Activated CD4-positive, alpha-beta T cell treated with anti-CD3 and anti-CD28 coated beads, Interleukin-2, Interleukin-4, amounts not matched to agents 100 ng/mL and 50 ng/mL, durations not matched to agents 16 hours and 8 hours (primary cell): Measurements from ENCODE around the gene PLXNA1.

Experiments
- DNase-seq: peaks from one replicate; pipeline ENCODE4 v3.0.0-alpha.2; 2020; ENCODE audit warnings: low spot score

The PLXNA1 gene

GRCh38 chr3:127002195-127003174 is 19.6 kb downstream of the PLXNA1 start:
- DNase-seq, result no peak

- no peak for DNase-seq
Measured at GRCh38 chr3:127003175-127003555, 20.2 kb downstream of the PLXNA1 start.

DNA sequence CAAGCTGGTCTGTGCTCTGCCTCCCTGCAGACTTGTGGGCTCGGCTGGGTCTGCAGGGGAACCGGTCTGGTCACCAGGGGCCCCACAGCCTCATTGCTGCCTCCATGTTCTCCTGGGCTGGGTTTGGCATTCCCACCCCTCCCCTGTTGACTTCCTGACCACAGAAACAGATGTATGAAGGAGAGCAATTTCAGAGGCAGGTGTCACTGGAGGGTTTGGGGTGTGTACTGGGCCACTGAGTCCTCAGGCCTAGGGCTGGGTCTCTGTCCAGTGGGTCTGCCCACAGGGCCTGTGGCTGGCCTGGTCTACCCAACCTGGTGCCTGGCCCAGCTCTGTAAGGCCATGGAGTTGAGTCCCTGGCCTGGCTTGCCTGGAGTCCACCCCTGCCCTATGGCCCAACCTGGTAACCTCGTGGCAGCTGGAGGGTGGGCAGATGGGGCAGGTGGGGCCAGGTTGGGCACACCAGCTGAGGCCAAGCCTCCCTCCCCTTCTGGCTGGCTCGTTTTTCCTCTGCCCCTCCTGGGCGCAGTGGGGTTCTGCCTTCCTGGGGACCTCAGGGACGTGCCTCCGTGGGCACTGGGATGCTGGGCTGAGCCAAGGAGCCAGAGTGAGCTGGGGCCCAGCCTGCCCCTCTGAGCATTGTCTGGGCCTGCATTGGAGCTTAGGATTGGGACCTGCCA is 20.8 kb downstream of the PLXNA1 start:
- DNase-seq, result no peak

GRCh38 chr3:127004641-127005397 is 21.9 kb downstream of the PLXNA1 start:
- DNase-seq, result no peak

GRCh38 chr3:127005864-127006500 is 23.1 kb downstream of the PLXNA1 start:
- DNase-seq, result no peak

GRCh38 chr3:127006781-127007436 is 24.0 kb downstream of the PLXNA1 start:
- no peak for DNase-seq

DNA sequence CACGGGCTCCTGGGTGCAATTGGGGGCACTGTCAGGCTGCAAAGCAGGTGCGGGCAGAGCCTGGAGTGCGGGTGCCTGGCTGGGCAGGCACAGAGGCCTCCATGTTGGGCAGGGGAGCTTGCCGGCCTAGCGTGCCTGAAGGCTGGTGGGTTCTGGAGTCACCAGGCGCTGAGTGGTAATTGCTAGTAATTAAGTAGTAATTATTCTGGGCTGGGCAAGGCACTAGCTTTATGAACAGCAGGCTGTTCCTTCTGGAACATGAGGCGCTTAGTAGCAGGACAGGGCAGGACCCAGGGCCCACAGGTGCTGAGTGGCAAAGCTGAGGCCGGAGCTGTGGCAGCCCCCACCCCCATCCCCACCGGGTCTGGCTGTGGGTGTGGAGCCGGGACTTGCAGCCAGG is 25.3 kb downstream of the PLXNA1 start:
- no peak for DNase-seq

DNA sequence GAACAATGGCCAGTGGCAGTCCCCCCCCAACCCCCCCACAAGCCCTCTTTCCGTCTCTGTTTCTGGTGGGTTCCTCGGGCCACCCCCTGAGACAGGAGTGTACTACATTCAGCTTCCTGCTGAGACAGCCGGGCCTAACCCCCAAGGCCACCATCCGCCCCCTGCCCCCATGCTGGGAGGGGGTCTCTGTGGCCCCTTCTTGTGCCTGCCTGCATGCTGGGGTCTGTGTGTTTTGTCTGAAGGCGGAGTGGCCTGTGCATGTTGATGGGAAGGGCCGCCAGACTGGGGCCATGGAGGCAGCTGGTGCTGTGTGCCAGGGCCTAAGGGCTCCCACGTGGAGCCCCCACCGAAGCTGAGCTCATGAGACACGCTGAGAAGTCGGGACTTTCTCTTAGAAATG is 26.6 kb downstream of the PLXNA1 start:
- DNase-seq, result no peak

- no peak for DNase-seq
Measured at GRCh38 chr3:127011270-127011992, 28.5 kb downstream of the PLXNA1 start.

DNA sequence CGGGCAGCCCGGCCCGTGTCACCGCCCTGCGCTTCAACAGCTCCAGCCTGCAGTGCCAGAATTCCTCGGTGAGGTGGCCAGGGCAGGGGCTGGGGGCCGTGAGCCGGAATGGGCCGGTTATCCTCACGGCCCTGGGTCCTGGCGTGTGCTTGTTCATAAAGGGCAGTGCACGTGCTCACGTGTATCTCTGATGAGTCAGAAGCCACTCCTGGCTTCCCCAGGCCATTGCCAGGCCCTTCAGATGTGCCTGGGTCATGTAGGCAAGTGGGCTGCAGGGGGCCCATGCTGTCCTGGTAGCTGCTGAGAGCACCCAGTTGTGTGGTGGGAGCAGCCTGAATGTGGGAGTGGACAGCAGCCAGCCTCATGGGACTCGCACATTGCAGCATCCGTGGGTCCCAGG is 29.2 kb downstream of the PLXNA1 start:
- no peak for DNase-seq

DNA sequence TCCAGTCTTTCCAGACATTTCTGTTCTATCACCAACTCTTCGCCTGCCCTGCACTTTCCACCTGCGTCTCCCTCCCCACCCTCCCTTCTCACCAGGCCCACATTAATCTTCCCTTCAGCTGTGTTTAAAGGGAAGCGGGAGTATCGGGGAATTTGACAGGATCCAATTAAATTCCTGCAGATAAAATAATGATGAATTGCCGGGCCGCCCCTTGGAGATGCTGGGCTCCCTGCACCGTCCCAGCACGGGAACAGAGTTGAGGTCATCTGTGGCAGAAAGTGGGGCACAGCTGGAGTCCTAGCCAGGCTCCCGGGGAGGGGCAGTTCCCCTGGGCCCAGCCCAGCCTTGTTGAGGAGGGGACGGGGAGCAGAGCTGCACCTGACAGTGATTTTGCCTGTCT is 30.3 kb downstream of the PLXNA1 start:
- no peak for DNase-seq

DNA sequence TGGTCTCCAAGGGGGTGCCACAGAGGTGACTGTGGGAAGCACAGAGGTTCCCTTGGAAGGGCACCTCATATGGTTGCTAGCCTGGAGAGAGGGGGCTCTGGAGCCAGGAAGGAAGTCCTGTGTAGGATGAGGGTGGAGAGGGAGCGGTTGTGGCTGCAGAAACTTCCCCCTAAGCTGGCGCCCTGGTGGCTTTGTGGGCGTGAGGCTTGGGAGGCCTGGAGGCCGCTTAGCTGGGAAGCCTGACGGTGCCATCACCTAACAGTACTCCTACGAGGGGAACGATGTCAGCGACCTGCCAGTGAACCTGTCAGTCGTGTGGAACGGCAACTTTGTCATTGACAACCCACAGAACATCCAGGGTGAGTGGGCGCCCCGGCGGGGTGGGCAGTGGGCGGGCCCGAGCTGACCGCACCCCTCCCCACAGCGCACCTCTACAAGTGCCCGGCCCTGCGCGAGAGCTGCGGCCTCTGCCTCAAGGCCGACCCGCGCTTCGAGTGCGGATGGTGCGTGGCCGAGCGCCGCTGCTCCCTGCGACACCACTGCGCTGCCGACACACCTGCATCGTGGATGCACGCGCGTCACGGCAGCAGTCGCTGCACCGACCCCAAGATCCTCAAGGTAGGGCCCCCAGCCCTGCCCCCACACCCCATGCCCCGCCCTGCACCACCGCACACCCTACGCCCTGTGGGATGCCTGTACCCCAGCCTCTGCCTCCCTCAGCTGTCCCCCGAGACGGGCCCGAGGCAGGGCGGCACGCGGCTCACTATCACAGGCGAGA is 31.0 kb downstream of the PLXNA1 start:
- DNase-seq, result no peak

DNA sequence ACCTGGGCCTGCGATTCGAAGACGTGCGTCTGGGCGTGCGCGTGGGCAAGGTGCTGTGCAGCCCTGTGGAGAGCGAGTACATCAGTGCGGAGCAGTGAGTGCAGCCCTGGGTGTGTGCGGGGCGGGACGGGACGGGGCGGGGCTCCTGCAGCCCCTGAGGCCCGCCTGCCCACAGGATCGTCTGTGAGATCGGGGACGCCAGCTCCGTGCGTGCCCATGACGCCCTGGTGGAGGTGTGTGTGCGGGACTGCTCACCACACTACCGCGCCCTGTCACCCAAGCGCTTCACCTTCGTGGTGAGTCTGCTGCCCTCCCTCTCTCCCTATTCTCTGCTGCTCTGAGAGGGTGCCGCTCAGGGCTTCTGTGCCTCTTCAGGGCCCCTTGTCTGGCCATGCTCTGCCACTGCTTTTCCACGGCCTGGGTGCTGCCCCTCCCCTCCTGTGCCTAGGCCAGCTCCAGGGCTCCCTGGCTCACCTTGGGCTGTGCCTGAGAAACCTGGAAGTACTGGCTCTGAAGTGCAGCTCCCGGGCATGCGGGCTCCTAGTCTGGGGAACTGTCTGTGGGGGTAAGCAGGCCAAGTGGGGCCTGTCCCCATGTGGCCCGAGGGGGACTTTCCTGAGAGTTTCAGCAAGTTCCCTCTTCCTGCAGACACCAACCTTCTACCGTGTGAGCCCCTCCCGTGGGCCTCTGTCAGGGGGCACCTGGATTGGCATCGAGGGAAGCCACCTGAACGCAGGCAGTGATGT is 31.8 kb downstream of the PLXNA1 start:
- DNase-seq, result no peak

DNA sequence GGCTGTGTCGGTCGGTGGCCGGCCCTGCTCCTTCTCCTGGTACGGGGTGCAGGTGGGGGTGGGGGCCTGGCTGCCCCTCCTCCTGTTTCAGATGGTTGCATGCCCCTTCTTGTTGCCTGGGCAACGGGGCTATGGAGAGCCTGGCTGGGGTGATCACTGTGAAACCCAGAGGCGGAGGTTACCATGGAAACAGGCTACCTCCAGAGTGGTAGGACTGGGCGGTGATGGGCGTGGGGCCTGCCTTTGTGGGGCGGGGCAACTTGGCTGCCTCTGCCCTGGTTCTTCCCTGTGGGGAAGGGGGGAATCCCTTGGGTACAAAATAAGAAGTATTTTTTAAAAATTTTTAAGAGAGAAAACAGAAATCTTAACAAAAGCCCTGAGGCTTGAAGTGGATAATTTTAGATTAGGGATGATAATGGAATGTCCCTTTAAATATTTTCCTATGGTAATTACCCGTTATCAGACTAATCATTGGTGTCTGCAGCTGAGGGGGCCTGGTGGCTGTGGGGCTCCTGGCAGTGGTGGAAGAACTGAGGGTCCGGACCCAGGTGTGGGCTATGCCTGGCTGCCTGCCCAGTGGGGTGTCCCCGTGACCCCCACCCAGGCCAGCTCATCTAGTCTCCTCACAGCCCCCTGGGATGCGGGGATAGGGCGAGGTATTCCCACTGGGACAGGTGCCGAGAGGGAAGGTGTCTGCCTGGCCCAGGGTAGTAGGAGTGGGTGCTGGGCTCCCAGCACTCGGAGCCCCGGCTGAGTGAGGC is 32.5 kb downstream of the PLXNA1 start:
- no peak for DNase-seq

DNA sequence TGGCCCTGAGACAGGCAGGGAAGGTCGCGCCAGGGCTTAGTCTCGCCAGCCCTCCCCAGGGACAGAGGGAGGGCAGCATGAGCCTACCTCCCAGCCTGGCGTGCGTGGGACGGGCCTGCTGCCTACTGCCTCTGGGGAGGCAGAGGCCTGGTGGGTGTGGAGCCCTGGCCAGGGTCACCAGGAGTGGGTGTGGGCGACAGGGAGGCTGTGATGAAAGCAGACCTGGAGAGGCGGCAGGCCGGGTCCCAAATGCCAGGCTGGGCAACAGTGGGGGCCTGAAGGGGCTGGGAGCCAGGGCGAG is 33.1 kb downstream of the PLXNA1 start:
- DNase-seq, result no peak

GRCh38 chr3:127016461-127016860 is 33.5 kb downstream of the PLXNA1 start:
- DNase-seq, result no peak

DNA sequence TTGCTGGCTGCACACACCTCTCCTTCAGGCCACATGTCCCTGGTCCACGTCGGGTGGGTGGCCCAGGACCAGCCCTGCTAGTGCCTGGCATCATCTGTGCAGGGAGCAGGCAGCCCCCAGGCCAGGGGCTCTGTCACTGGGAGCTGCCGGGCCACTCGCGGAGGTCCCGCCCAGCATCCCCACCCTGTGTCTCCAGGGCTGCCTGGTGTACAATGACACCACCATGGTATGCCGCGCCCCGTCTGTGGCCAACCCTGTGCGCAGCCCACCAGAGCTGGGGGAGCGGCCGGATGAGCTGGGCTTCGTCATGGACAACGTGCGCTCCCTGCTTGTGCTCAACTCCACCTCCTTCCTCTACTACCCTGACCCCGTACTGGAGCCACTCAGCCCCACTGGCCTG is 34.3 kb downstream of the PLXNA1 start:
- no peak for DNase-seq

GRCh38 chr3:127017781-127018180 is 34.9 kb downstream of the PLXNA1 start:
- DNase-seq, result no peak

GRCh38 chr3:127018306-127018828 is 35.5 kb downstream of the PLXNA1 start:
- no peak for DNase-seq
